HG03565 (cell line): ENCODE results near the gene AKAP7.

ENCODE experiments used
- ATAC-seq: cut with Tn5 transposase; IDR thresholded peaks from one replicate; pipeline ENCODE4 v1.9.1; 2021; ENCODE audit warnings: mild to moderate bottlenecking, moderate library complexity; ENCODE audit not compliant: unreplicated experiment

Gene AKAP7

DNA sequence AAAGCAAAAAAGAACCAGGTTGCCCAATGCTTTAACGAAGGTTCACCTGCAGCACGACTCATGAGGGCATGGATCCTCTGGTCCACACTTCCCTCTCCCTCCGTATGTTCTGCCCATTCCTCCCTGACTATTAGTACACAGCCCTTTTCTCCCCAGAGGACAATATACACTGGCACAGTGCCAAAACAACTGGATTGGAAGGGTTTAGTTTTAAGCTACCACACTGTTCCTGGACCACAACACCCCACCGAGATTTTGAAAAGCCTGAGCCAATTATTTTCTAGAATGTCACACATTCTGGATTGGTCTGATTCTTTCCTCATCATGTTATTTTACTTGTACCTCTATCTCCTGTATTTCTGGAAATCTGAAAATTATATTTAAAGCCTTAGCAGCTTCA lies 2.9 kb upstream of the AKAP7 start:
- ATAC-seq = no peak

DNA sequence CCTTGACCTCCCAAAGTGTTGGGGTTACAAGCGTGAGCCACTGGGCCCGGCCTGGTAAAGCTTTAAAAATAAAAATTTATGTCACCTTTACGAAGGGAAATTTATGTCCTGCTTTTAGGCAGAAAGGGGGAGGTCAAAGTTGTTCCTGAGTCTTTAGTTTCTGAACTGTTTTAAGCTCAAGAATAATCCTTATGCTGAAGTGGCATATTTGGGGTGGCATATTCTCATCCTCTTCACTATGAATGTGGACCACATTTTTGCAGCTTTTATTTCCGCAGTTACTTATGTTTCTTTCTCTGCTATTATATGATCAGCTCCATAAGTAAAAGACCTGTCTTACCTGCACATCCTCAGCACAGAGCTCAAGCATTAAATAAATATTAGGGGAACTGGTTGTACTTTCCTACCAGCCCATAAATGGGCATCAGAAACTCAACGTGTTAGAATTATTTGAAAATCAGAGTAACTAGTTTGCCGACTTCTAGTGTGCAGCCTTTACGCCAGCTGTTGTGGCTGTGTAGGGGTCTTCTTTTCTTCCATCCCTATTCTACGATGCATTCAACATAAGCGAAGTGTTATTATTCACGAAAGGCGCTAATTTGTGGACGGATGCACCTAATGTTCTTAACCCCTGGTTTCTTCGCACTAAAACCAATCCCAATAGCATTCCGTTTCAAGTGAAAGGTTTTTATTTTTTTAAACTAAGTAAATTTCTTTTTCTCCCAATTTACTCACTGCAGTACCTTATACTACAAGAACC lies 867 bp upstream of the AKAP7 start:
- ATAC-seq = no peak

GRCh38 chr6:131134980-131135243 lies 355 bp upstream of the AKAP7 start:
- no peak for ATAC-seq

GRCh38 chr6:131136021-131136786 lies 937 bp downstream of the AKAP7 start:
- no peak for ATAC-seq

- no peak for ATAC-seq
Observed at GRCh38 chr6:131139599-131139998, 4.3 kb downstream of the AKAP7 start.

- ATAC-seq = no peak
Observed at GRCh38 chr6:131143319-131143718, 8.1 kb downstream of the AKAP7 start.

GRCh38 chr6:131146865-131147264 lies 11.6 kb downstream of the AKAP7 start:
- no peak for ATAC-seq

DNA sequence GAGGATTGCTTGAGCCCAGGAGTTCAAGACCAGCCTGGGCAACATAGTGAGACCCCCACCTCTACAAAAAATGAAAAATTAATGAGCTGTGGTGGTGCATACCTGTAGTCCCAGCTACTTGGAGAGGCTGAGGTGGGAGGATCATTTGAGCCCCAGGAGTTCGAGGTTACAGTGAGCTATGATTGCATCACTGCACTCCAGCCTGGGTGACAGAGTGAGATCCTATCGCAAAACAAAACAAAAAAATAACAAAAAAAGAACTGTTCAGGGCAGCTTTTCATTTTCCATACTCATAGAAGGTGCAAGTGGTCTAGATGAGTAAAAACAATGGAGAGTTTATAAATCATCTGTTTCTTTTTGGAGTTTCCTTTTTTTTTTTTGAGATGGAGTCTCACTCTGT lies 21.1 kb downstream of the AKAP7 start:
- ATAC-seq = no peak

DNA sequence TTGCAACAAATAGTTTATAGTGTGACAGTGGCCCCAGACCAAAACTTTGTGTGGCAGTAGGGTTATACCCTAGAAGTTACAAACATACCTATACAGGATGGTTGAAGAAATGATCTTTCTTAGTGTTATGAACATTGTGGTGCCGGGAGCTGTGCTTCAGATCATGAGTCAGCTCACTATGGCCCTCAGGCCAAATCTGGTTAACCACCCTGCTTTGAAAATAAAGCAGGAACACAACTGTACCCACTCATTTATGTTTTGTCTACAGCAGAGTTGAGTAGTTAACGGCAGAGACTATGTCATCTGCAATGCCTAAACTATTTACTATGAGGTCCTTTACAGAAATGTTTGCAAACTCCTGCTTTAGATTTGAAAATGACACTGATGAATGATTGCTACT lies 24.3 kb downstream of the AKAP7 start:
- no peak for ATAC-seq

GRCh38 chr6:131160254-131160758 lies 25.0 kb downstream of the AKAP7 start:
- ATAC-seq = no peak

- no peak for ATAC-seq
Observed at GRCh38 chr6:131161987-131162386, 26.7 kb downstream of the AKAP7 start.

DNA sequence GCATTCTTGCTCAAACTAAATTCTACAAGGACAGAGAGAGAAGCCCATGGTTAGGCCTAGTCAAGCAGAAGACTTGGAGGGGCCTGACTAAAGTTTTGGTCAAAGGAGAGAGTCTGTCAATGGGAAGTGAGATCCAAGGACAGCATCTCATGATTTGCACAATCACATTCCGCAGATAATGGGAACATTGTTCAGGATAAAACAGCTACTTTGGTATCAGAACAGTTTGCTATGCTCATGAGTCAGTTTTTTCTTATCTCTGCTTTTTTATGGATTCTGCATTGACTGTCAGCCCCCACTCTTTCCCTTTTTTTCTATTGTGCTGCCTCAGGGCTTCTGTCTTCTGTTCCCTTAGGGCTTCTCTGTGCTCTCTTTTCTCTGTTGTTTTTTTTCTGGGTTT lies 28.6 kb downstream of the AKAP7 start:
- no peak for ATAC-seq

- ATAC-seq = no peak
Observed at GRCh38 chr6:131164506-131164905, 29.2 kb downstream of the AKAP7 start.

DNA sequence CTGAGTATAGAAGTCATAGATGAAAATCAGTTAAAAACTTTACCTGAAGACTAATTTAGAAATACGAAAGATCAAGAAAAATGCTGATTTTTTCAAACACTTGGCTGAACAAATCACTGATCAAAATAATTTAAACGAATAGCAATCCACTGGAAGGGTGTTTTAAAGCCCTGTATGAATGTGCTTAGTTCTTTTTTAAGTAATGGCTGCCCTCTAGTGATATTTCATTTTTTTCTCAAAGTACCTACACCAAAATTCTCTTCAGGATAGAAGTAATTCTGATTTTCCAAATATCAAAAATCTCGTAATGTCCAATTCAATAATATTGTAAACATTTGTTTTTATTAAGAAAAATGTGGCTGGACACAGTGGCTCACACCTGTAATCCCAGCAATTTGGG lies 32.5 kb downstream of the AKAP7 start:
- ATAC-seq = no peak

- ATAC-seq = no peak
Observed at GRCh38 chr6:131169613-131170012, 34.3 kb downstream of the AKAP7 start.

DNA sequence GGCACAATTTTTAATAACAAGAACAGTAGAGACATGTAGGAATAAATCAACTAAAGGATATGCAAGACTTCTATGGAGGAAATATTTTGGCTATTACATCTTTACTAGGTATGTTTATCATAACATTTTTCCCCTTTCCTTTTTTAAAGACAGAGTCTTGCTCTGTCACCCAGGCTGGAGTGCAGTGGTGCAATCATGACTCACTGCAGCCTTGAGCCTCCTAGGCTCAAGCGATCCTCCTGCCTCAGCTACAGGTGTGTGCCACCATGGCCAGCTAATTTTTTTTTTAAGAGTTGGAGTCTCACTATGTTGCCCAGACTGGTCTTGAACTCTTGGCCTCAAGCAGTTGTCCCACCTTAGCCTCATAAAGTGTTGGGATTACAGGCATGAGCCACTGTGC lies 37.0 kb downstream of the AKAP7 start:
- ATAC-seq = no peak

GRCh38 chr6:131173680-131174079 lies 38.4 kb downstream of the AKAP7 start:
- no peak for ATAC-seq

DNA sequence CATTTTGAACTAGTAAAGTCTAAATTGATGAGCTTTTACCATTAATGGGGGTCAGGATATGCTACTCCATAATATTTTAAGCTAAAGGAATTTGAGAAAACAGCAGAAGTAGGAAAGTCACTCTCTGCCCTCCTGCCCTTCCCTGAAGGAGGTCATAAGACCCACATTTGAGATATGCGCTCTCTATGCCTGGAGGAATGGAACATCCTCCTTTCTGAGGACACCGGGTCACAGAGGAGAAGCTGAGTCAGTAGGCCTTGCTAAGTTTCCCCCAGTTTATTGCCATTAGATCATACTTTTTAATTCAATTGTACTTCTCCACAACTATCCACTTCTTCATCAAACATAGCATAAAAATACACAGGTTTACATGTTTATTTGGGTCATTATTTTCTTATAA lies 40.3 kb downstream of the AKAP7 start:
- ATAC-seq = no peak

- ATAC-seq = no peak
Observed at GRCh38 chr6:131177996-131178395, 42.7 kb downstream of the AKAP7 start.

DNA sequence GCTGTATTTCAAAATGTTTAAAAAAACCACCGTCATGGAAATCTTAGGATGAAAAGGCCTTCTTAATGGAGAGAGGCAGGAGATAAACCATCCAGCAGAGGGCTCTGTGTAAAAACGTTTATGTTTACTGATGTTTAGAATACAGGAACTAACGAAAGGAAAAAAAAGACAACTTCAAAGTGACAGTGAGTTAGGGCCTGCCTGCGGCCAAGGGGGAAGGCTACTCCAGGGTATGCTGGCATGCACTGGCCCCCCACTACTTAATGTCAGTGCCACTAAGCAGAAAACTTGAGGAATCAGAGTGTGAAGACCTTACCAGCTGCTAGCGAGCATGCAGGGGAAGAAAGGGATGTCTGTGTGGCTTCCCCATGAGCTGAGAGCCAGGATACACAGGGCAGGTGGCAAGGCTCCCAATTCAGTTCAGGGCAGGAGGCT lies 47.7 kb downstream of the AKAP7 start:
- no peak for ATAC-seq

DNA sequence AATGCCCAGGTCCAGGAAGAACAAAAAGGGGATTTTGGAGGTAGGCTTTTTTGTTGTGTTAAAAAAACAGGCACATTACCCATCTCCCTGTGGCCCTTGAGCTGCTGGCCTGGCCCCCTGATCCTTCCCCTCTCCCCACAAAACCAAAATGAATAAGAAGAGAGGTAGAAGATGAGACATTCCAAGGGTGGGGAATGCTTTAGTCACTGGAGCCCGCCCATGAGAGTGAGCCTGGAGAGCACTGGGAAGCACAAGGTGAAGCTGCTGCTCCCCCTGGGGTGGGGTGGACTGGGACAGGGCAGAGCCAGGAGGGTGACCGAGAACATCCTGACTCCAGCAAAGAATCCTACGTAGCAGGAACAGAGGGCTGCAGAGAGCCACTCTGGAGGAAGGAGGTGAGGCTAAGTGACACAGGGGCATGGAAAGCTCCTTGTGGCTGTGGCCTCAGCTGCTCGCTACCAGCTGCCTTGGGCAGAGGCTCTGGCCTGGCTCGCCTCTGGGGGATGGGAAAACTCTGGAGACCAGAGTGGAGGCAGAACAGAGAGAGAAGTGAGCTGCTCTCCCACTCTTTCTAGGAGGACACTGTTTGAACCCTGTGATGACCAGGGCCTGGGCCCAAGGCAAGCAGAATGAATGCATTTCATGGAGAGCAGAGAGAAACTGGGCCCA lies 48.3 kb downstream of the AKAP7 start:
- no peak for ATAC-seq

GRCh38 chr6:131191590-131191989 lies 56.3 kb downstream of the AKAP7 start:
- ATAC-seq = no peak
